Uterus (tissue), 2 donors: ENCODE data around the gene GLMP.

Experiments
- POLR2A ChIP-seq, 2 donors: fragments of 450-650 bp; IDR thresholded peaks; one replicate each; pipeline ENCODE4 v1.6.1; 2016; ENCODE audit warnings: antibody characterized with exemption in 2 of 2, mild to moderate bottlenecking in 1 of 2, moderate library complexity in 1 of 2
- TF ChIP-seq, protein P1 (sequence below), 4 experiments: fragments of 200-600 bp in 2 of 4; fragments of 450-650 bp in 2 of 4; sonication (generic) in 2 of 4; IDR thresholded peaks; one replicate each; pipeline ENCODE4 v1.5.1; 2016 to 2019; ENCODE audit warnings: antibody characterized with exemption in 4 of 4, mild to moderate bottlenecking in 2 of 4, moderate library complexity in 1 of 4

DNA sequence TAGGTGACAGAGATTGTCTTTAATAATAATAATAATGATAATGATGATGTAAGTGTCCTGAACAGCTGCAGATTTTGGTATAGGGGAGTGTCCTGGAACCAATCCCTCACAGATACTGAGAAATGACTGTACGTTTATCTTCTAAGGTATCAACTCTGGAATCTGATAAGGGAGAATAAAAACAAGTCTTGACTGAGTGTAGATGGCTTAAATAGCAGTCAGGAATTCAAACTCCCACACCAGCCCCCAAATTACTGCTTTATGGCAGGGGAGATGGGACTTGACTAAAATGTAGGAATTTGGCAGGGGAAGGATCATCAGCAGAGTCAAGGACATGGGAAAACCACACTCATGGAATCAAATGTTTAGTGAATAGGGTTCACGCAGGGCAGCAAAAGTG lies 9.7 kb upstream of the GLMP start:
- TF ChIP-seq POLR2A (IDR thresholded peaks at IDR 0.05) = no peak
- TF ChIP-seq, protein P1, sequence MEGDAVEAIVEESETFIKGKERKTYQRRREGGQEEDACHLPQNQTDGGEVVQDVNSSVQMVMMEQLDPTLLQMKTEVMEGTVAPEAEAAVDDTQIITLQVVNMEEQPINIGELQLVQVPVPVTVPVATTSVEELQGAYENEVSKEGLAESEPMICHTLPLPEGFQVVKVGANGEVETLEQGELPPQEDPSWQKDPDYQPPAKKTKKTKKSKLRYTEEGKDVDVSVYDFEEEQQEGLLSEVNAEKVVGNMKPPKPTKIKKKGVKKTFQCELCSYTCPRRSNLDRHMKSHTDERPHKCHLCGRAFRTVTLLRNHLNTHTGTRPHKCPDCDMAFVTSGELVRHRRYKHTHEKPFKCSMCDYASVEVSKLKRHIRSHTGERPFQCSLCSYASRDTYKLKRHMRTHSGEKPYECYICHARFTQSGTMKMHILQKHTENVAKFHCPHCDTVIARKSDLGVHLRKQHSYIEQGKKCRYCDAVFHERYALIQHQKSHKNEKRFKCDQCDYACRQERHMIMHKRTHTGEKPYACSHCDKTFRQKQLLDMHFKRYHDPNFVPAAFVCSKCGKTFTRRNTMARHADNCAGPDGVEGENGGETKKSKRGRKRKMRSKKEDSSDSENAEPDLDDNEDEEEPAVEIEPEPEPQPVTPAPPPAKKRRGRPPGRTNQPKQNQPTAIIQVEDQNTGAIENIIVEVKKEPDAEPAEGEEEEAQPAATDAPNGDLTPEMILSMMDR (IDR thresholded peaks at IDR 0.05) = no peak
